GM18505 (cell line): ENCODE results near the gene HELZ2.

Experiments used
- ATAC-seq: cut with Tn5 transposase; IDR thresholded peaks from one replicate; pipeline ENCODE4 v1.9.1; 2021; ENCODE audit not compliant: unreplicated experiment
- POLR2A ChIP-seq: IDR thresholded peaks from 4 replicates; pipeline ENCODE4 v1.6.1; 2011; ENCODE audit warnings: borderline replicate concordance; ENCODE audit not compliant: insufficient read depth, insufficient read length; ENCODE audit errors: extremely low read depth

Gene HELZ2

DNA sequence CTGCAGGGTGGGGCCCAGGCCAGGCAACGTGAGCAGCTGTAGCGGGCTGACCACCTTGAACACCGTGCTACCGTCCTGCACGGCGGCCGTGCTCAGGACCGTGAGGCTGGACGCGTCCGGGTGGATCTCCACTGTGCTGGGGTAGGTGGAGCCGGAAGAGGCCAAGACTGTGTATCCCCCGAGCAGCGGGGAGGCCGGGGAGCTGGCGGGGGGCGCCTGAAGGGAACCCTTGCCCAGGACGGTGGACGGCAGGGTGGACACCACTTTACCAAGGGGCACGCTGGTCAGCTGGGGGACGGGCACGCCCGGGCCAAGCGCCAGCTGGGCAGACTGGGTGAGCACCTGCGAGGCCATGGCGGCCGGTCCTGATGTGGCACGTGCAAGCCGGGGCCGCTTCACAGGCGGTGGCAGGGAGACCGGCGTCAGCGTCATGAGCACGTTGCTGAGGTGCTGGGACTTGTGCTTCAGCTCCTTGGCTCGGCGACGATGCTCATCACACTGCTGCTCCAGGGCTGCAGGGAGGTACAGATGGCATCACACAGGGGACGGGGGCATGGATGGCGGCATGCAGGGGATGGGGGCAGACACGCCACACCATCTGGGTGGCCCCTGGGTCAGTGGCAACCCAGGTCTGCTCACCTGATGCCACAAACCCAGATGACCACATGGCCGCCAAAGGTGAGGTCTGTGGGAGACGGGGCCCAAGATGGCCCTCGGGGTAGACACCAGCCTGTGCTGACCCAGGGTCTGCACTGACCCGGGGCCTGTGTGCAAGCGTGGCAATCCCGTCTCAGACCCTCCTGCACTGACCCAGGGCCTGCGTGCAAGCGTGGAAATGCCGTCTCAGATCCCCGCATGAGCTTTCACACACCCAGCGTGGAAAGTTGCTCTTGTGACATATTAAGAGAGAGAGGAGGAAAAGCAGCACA lies 16.4 kb upstream of the HELZ2 start:
- no peak for TF ChIP-seq POLR2A
- ATAC-seq: no peak

DNA sequence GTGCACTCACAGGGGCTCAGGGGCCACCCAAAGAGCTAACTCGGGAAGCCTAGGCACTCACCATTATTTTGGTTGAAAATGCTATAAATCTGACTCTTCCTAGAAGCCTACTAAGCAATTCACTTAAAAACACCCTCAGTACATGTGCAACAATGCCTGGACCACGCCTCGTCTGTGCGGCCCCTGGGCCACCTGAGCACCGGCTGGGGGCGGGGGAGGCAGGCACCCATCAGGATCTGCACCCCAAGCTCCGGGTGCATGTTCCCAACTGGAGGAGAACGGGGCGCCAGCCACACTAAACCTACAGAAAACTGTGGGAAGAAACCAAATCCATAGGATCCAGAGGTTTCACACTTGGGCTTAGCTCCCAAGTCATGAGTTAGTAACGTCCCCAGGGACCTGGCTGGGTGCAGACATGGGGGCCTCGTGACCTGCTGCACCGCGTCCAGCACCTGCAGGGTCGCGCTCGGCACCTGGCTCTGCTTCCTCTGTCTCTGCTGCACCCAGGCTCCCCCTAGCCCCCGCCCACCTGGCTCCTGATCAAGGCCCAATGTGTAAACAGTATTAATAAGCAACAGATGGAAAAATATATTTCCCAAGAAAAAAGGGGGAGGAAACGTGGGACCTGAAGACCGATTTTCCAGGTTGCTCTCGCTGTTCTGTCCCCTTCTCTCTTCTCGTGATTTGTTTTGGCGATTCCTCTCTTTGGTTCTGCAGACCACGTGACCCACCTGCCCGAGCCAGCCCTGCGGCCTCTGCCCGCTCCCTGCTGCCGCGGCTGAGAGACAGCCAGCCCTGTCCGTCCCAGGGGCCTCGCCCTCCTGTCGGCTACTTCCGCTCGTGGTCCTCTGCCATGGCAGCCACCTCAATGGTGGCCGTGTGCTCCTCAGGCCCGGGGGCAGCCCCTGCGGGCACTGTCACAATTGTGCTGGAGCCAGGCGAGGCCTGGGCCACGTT lies 15.5 kb upstream of the HELZ2 start:
- ATAC-seq: no peak
- no peak for TF ChIP-seq POLR2A

DNA sequence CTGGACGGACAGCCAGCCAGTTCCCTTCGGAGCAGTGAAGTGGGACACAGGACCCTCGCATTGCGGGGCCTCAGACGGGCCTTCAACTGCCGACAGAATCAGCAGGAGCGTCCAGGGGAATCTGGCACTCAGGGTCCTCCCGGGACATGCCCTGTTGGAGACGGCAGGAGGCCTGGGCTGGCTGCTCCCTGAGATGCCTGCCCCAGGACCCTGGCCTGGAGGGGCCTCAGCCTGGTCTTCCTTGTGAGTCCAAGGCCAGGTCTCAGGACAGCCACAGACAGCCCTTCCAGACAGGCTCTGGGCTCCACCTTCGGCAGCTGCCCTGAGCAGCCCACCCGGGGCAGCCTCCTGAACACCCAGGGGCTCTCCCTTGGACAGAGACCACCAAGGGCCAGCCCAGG lies 14.6 kb upstream of the HELZ2 start:
- no peak for ATAC-seq
- TF ChIP-seq POLR2A: no peak

DNA sequence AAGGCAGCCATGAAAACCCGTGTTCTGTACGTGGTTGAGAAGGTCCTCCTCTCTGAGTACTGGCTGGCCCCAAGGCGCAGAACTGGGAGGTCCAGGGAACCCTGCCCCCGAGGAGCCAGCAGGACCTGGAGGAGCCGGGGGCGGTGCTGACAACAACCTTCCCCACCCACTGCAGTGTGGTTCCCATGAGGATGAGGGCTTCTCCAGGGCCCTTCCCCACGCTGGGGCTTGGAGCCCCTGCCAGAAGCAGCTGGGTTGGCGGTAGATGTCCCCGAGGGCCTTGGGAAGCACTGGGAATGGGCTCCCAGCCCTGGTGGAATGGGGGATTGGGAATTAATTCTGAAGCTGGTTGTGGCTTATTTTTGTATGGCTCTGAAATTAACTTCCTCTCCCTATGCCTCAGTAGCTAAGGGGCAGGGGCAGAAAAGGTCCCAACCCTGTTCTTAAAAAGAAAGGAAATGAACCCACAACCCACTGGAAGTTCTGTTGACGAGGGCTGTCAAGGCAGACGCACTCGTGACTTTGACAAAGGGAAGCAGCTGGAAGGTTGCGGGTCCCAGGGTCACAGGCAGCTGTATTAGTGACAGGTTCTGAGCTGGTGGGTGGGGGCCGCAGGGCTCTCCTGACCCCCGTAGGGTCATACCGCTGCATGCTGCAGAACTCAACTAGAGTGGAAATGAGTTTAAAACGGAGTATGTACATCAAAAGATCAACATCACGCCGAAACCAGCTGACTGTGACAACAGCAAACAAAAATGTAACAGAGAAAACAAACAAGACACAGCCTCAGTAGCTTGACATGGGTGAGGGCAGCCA lies 13.9 kb upstream of the HELZ2 start:
- no peak for TF ChIP-seq POLR2A
- ATAC-seq: no peak

DNA sequence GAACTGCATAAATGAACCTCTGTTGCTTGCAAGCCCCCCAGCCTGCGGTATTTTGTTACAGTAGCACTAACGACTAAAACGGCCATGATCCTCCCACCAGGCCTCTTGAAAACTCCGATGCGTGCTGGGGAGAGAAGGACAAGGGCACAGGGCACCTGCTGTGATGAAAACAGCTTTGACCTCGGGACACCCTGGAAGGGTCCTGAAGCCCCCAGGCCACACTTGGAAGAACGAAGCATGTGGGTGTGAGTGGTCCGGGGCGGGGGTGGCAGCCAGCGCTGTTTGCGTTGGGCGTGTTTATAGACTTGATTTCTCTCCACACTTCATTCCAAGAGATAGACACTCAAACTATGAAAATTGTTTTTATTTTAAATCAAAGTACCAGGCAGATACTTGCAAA lies 13.2 kb upstream of the HELZ2 start:
- TF ChIP-seq POLR2A: no peak
- no peak for ATAC-seq

DNA sequence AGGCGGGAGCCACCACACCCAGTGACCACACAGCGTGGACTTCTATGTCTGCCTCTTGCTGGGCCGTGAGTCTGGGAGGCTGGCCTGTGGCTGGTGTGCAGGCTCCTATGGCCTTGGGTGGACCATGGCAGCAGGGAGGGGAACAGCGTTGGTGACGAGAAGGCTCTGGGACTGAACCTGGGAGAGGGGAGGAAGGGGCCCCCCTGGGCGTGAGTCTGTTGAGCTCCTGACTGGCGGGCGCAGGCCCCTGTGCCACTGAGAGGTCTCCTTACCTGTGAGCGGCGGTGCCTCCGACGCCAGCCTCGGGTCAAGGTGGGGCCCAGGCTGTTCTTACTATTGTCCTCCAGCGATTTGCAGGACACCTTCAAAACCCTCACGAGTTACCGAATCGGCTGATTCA lies 12.8 kb upstream of the HELZ2 start:
- ATAC-seq: no peak
- TF ChIP-seq POLR2A: no peak

DNA sequence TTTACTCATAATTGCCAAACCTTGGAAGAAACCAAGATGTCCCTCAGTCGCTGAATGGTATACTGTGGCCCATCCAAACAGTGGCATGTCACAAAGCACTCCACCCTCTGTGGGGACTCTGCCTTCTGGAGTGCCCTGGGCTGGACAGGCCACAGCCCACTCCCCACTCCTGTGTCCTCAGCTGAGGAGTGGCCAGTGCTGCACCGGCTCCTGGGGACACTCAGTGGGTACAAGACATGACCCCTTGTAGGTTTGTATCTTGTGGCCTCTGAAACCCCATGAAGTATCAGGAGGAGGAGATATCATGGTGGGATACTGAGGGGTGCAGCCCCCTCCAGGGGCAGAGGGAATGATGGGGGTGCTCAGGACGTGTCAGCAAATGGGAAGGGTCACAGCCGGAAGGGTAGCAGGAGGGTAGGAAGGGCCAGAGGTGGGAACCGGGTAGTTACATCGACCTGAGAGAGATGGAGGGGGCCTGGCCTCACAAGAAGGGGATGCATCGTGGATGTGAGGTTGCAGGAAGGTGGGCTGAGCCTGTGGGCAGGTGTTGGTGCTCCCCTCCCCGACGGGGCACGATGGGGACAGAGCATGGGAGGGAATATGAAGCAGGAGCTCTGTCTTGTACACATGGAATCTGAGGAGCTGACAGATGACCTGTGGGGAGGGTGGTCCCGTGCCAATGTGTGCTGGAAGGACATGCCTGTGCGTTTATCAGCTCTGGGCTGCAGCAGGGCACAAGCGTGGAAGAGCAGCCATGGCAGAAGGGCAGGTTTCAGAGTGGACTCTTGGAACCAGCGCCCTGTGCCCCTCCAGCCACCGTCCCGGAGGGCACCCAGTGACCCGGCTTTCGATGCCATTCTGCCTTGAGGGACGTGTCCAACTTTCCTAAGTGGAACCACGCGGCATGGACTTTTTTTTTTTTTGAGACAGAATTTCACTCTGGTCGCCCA lies 11.9 kb upstream of the HELZ2 start:
- TF ChIP-seq POLR2A: no peak
- ATAC-seq: no peak

DNA sequence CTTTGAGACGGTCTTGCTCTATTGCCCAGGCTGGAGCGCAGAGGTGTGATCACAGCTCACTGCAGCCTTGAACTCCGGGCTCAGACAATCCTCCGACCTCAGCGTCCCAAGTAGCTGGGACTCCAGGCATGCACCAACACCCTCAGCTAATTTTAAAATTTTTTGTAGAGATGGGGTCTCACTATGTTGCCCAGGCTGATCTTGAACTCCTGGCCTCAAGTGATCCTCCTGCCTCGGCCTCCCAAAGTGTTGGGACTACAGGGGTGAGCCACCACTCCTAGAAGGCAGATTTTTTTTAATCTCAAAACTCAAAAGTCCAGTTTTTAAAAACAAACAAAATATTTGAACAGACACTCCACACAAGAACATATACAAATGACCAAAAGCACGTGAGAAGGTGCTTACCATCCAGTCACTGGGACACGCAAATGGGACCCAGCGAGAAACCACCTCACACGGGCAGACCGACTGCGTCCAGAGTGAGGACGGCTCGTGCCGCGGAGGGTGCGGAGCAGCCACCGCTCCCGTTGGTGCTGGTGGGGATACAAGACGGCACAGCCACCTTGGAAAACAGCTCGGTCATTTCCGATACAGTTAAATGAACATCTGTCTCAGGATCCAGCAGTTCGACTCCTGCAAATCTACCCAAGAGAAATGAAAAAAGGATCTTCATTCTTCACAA lies 8.5 kb upstream of the HELZ2 start:
- no peak for TF ChIP-seq POLR2A
- ATAC-seq: no peak

DNA sequence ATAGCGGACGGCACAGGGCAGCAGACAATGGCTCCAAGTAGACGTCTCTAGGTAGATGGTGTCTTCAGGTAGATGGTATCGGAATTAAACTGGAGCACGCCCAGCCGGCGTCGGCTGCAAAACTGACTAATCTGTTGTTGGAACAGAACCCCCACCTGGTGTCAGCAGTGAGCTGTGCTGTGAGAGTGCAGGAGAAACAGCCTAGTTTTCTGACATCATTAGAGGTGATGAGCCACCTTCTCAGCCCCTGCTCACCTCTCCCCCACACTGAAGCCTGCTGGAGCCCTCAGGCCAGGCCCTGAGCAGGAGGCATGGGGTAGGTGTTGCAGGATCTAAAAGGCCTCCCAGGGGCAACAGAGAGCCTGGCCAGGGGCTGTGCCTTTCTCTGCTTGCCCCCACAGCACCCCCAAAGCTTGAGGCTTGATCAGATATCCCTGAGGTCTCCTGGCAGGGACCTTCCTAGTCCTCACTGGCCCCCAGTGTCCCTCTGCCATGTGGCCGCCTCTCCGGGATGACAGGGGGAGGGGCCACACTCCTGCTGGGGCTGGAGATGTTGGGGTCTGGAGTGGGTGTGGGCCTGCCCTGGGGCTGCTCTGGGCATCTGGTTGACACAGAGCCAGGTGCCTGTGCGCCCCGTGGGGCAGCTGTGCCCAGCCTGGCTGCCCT lies 6.9 kb upstream of the HELZ2 start:
- no peak for TF ChIP-seq POLR2A
- ATAC-seq: no peak

DNA sequence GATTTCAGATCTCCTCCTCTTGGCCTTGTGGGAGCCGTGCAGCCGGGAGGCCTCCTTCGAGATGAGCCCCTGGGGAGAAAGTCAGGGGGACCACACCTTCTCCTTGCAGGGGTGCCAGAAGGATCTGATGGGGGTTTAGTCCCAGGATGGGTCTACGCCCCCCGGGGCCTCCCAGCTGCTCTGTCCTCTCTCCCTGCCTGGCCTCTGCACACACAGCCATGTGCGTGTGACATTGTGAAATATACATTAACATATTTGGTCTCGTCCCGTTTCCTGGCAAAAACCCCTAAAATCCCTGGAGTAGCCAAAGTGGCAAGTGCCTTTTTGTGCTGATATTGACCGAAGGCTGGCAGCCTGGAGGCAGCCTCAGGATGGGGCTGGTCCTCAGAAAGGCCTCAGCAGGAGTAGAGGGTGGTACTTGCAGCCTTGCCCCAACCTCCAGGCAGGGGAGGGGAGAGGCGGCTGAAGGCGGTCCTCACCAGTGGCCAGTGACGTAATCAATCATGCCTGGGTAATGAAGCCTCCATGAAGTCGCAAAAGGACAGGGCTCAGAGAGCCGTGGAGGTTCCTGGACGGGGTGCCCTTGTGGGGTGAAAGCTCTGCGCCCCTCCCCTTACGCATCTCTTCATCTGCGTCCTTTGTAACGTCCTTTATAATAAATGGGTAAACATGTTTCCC lies 5.1 kb upstream of the HELZ2 start:
- TF ChIP-seq POLR2A: no peak
- no peak for ATAC-seq
